Activated naive CD4-positive, alpha-beta T cell treated with anti-CD3 and anti-CD28 coated beads, Interleukin-2, amount 50 U/mL, for 16 hours (primary cell): ENCODE results near the gene SRPK2.

ENCODE experiments used
- DNase-seq: peaks from one replicate; pipeline ENCODE4 v3.0.0-alpha.2; 2020

SRPK2 gene

DNA sequence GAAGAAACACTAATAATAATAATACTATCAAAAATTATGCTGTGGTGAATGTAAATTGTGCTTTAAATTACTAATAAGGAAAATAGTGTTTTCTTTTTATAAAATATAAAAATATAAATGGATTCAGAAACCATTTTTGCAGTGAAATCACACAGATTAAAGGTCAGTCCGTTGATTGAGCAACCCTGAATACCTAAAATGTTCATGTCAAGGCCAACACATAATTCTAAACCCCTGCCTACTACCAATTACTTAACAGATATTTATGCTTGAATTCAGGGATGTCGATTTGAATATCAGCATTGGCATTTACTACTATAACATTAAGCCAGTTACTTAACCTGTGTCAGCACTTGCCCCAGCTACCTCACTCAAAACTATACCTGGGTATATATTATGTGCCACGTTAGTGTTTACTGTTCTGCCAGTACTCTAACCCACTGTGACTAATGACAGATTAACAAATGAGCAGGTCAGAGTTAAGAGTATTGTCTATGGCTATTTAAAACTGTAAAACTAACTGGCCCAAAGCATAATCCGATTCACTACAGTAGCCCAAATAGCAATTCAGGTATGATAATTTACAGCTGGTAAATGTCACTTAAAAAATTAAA is 209.7 kb downstream of the SRPK2 start:
- DNase-seq = no peak

DNA sequence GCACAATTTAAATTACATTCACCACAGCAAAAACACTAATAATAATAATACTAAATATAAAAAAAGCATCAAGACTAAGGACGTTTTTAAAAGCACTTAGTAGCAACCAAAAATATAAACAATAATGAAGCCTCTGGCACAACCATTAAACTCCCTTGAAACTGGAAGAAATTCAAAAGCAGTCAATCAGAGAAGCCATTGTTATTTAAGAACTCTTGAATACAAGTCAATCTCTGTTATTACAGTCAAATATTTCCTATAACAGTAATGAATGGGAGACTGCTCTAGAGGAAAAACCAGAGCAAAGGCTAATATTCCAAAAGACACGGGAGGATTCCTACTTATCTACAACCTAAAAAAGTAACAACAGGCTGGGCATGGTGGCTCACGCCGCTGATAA is 210.5 kb downstream of the SRPK2 start:
- no peak for DNase-seq

DNA sequence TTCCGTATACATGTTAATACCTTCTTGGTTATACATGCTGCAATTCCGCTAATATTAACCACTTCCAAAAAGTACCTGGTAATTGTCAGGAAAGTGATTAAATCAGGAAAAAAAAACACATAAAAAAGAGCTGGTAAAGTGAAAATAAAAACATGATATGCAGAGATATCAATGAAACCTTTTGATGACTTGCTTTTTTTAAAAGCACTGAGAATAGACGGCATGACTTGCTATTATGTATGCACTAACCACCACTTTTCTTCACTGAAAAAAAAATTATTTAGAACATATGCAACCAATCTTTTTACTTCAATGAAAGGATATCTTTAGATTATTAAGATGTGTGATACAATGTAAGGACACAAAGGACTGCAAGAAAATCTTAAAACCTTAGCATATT is 211.7 kb downstream of the SRPK2 start:
- no peak for DNase-seq

DNA sequence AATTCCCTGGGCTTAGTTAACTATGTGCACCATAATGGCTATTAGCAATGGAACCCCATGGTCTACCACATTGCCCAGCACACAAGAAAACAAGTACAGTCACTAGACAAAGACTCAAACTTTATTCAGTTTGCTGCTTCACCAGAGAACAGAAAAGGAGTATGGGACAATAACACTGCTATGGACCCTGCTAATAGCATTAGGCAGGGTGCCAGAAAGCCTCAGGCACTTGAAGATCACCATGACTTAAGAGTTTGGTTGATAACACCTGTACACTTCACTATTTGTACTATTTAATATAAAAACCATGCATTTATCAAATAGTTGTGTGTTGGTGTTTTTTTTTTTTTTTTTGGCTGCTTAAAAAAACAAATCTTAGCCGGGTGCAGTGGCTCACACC is 215.1 kb downstream of the SRPK2 start:
- DNase-seq = no peak

DNA sequence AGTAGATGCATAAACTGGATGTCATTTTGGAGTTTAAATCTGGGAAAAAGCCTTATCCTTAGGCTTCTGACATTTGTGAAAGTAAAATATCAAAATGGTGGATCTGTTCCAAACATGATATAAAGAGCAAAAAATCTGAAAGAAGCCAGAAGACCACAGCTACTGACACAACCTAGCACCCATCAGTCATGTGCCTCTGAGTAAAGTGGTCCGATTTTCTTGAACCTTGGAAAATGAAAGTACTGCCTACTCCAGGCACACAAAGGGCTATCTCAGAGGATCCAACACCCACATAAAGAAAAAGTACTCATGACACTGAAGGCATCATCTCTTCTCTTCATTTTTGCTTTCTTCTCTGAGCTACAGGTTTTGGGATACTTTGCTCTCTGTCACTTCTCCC is 224.0 kb downstream of the SRPK2 start:
- no peak for DNase-seq

DNA sequence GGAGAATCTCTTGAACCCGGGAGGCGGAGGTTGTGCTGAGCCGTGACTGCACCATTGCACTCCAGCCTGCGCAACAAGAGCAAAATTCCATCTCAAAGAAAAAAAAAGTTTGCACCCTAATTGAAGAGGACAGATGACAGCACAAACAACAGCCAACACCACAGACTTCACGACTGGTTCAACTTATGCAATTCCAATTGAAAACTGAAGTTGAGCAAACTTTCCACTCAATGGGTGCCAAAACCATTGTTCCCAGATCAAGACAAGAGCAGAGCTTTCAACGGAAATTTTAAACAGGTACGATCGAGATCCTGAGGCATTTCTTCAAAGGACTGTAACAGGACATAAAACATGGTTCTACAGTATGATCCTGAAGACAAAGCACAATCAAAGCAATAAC is 225.0 kb downstream of the SRPK2 start:
- no peak for DNase-seq

DNA sequence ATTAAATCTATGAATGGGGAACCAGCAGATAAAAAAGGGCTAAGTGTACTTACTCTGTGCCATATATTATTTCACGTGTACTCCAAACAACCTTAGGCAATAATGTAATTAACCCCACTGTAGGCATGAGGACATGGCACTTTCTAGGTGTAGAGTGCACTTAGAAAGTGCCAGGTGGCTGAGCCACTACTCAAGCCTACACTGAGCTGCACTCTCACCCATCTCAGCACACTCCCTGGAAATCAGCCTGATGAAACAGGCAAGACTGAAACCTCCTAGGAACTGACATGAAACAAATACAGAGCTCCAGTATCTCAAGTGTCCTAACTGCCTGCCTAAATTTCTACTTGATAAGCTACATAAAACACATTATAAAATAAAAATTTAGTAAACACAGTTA is 227.4 kb downstream of the SRPK2 start:
- no peak for DNase-seq

DNA sequence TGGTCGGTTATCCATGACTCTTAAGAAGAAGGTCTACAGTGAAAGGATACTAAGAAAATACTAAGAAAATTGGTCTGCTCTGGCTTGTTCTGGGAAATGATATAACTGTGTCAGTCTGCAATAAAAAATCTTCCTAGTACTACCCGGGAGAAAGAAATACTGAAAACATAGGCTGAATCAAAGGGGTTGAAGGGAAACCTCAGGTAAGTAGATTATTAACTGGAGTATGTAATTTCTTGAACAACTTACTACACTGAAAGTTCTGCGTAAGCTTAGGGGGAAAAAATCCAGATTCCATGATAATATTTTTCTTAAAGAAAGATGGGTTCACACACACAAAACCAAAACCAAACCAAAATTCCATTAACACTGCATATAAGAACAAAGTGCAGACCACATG is 231.4 kb downstream of the SRPK2 start:
- no peak for DNase-seq

DNA sequence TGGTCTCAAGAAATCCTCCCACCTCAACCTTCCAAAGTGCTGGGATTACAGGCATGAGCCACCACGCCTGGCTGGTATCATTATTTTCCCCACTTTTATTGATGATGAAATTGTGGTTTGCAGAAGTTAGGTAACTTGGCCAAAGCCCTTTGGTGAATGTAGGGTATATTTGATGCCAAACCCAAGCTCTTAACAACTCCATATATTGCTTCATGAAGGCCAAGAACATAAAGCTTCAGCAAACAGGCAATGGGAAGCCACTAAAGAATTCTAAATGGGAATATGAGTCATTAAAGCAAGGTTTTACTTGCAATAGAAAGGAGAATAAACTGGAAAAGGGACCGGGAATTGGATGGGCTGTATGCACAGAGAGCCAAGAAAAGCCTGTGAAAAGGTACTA is 232.0 kb downstream of the SRPK2 start:
- DNase-seq = no peak

DNA sequence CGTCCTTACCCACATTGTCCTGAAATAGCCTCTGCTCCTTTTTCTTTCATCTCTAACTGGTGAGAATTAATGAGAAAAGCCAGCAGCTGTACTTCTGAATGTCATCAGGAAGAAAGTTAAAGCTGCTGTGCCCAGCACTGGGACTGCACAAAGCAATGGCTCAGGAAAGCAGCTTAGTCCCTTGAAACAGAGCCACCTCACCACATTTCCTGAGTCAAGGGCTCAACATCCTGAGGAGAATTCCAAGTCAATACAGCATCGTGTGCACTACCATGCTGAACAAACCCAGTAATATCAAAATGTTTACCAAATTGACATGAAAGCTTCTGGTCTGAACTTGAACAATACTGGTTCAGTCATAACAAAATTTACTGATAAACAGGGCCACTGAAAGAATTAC is 234.6 kb downstream of the SRPK2 start:
- DNase-seq = no peak

DNA sequence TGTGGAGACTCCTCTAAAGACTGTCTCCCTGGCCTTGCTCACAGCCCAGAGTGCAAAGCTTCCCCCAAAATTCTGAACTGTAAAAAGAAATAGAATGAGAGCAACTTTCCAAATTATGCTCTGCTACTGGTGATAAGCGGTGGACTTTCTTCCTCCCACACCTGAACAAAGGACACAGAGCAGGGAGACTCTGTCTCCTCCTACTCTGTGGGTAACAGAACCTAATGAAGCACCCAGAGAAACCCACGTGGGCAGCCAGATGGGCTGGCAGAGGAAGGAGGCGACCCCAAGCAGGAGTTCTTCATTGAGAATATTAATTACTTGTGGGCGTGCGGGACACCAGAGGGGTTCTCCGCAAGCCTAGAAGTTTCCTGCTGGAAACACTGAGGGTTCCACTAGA is 235.2 kb downstream of the SRPK2 start:
- no peak for DNase-seq

DNA sequence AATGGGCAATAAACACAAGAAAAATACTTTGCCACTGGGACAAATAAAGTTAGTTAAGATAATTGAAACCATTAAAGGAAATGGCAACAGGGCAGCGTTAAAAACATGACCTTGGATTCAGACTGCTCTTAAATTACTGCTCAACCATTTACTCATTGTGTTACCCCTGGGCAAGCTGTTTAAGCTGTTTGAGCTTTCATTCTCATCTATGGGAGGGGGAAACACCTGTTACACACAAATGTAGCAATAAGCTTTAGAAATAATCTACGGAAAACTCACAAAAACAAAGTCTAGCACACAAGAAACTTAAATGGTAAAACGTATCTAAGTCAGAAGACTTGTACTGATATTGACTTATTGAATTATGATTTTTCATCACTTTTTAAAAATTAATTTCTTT is 237.6 kb downstream of the SRPK2 start:
- DNase-seq = no peak

DNA sequence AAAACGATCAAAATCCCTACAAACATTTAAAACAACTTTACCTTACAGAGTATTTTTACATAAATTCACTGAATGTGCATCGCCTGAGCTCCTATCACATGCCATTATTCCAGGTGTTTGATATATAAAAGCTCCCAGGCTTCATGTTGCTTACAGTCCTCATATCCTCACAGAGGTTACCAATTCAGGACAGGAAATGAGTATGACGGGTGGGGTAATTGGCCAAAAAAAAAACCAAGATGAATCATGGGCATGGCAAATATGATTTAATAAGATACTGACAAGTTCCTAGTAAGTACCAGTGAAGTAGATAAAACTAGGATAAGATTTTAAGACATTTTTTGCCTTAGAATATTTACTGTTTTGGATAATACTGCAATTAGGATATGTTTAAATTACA is 238.9 kb downstream of the SRPK2 start:
- DNase-seq = no peak

DNA sequence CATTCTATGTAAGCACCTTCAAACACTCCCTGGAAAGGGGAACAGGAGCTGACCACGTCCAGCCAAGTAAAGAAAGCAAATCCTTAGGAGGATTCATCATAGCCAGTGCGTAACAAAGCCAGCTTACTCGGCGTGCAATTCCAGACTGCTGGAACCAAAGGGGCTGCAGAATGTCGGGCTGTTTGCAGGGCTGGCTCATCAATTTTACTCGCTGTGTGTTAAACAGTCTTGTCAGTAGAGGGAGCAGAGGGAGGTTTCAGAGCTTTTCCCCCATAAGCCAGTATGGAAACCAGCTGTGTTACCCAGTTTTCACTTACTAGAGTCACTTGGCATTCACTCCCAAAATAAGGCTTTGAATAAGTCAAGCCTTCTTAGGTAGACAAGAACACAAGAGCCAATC is 247.7 kb downstream of the SRPK2 start:
- no peak for DNase-seq

DNA sequence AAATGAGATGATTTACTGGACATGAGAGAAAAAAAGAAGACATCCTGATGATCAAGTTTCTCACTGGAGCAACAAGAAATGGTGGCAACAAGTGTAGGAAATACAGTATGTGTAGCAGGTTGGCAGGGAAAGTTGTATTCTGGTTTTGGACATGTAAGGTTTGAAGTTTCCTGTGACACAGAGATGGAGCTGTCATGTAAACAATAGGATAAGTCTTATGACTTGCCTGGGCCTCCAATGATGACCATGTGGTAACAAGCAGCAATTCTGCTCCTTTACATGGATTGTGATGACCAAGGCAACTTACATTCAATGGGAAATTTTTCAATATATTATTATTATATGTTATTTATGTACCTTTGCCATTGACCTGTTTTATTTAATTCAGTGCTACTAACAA is 249.3 kb downstream of the SRPK2 start:
- no peak for DNase-seq

DNA sequence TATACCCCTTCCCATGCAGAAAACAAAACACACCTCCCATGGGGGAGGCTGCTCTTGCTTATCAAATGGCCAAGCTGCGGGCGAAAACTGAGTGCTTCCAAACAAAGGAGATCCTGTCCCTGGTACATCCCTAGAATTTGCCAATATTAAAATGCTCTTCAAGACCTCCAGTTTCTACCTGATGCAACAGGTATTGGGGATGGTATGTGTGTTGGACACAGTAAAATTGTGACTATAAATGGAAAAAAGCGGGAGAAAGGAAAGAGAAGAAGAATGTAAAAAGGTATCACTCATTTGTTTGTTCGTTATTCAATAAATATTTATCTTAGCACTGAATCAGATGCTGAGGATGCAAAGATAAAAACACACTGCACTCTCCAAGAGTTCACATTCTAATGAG is 250.8 kb downstream of the SRPK2 start:
- DNase-seq = no peak

DNA sequence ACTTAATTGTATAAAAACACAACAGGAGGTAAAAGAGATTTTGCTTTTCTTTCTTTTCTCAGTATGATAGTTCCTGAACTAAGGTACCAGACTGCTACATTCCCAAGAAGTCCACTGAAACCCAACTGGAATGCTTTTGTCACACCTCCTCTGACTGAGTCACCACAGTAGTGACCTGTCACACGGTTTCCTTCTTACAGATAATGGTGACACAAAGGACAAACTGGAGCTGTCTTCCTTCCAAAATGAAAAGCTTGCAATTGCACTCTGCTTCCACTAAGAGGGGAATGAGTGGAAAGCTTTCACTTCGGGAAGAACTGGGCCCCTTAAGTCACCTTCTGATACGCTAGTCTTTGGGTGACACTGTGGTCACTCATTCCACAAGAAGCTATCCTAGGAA is 252.5 kb downstream of the SRPK2 start:
- DNase-seq = no peak

DNA sequence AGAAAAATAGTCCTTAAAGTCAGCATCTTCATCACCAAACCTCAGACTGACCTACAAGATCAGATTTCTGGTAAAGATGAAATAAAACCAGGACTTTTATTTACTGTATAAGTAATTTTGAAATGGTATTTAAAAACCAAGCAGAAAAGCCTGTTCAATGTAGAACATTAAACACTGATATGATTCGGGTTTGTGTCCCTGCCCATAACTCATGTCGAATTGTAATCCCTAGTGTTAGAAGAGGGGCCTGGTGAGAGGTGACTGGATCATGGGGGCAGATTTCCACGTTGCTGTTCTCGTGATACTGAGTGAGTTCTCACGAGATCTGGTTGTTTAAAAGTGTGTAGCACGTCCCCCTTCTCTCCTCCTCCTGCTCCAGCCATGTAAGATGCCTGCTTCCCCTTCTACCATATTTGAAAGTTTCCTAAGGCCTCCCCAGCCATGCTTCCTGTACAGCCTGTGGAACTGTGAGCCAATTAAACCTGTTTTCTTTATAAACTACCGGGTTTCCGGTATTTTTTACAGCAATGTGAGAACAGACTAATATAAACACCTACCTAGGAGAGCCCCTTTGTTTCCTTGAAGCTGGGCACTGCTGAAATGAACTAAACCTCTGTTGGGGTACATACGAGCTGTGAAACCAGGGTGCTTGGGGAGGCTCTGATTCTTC is 254.6 kb downstream of the SRPK2 start:
- no peak for DNase-seq

DNA sequence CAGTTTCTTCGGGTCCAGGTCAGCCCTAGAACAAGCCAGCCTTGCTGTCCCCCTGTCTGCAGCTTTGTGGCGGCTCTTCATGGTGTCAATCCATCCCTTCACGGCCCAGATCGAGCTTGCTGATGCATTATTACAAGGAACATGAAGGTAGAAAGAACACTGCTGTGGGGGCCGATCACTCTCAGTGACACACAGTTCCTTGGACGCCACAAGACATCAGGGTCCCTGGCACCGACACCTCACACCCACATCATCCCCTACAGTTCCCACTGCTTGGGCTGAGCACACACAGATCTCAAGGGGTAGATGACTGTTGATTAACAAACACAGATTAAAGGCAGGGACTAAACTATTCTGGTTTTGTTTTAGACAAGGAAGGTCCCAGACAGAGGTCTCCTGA is 255.4 kb downstream of the SRPK2 start:
- DNase-seq = no peak

DNA sequence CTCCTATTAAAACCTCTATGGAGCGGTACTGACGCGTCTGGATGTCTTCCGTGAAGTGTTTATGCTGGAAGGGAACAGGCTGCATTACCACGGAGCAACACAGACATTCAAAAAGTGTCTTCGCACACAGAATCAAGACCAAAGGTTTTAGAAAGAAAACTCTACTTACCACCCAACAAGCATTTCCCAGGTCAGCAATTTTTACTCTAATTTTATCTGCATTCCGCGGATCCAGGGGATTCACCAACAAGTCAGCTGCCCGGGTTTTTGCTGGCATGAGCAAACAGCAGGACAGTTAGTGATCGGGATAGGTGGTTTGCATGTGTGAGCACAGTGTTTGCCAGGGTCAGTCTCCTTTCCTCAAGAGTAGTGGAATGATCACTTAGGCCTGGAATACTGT is 255.9 kb downstream of the SRPK2 start:
- DNase-seq = no peak

DNA sequence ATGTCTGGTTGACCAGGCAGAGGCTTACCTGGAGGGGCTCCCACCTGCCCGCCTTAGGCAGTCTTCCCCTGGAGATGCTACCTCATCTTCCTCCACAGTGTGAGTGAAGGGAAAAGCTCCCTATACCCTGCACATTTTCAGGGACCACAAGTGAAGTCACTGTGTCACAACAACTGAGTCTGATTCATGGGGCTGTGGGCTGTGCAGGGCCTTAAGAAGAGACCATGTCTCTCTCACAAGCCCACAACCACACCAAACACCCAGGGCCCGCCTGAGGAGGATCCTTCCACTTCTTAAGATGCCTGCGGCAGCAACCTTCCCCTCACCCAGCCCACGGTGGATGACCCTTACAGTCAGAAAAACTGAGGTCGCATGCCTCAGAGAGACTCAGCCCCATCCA is 256.4 kb downstream of the SRPK2 start:
- no peak for DNase-seq

DNA sequence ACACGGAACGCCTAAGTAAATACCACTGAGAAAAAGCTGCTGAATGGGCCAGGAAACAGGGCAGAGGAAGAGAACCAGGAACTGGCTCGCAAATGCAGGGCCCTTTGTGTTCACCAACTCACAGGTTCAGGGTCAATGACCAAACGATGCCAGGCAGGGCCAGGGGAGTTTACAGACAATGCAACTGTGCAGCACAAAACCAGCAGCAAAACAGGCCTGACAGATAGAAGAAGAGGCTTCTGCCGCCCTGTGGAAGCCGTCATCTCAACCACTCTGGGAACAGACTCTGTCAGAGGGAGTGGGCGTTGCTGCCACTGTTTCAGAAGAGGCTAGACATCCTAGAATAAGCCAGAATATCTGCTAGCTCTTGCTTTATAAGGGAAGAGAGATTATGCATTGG is 256.8 kb downstream of the SRPK2 start:
- DNase-seq = no peak

DNA sequence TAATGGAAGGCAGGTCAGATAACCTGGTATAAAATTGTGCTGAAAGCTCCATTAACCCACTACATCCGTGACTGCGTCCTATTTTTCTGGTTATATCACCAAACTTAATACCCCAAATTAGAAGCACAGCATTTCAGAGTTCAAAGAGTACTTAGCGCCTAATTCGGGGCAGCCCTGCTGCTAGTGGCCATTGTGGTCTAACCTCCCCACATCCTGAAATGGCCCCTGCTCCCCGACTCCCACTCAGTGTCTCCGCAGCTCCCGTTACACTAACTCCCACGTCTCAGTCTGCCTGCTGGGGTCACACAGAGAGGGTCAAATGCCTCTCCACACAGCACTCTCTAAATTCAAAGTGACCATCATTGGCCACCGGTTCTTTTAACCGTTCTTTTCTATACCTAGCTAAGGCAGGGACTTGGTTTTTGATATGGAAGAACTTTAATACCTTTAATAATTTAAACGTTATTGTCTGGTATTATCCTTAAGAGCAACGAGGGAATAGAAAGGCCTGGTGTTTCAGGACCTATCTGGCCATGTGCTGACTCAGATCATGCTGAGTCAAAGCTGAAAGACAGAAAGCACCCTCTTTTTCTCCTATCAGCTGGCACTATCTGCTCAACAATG is 257.6 kb downstream of the SRPK2 start:
- DNase-seq = no peak

DNA sequence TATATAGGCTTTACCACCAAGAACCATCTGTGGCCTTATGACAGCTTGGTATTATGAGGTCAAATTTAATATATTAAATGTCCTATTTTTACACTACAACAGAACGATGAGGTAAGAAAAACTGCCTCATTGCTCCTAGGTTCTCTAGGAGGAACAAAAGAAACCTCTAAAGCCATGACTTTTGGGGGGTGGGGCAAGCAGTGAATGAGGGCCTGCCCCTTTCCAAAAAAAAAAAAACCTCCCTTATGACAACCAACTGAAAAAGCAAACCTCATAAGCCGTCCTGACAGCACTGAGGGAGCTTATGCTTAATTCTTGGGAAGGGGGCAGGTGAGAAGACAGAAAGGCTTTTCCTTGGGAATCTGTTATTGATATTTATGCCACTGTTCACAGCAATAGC is 258.1 kb downstream of the SRPK2 start:
- no peak for DNase-seq

DNA sequence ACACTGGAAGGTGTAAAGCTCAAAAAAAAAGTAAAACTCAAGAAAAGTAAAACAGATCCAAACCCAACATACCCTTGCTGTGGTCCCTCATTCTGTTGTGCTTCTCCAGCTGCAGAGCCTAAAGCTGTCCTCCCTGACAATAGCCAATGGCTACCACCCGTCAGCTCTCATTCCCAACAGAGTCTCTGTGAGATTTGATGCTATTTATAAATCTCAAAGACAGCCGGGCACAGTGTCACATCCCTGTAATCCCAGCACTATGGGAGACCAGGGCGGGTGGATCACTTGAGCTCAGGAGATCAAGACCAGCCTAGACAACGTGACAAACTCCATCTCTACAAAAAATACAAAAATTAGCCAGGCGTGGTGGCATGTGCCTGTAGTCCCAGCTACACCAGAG is 258.7 kb downstream of the SRPK2 start:
- DNase-seq = no peak
